Kidney (tissue), 14 donors: ENCODE measurements around the gene NUP62. TPM values are rescaled to one million over a fixed set of nuclear protein-coding genes. Genes with fewer than 3 reads are reported as not detected.

Source experiments
- DNase-seq, 5 donors: peaks; one replicate each; pipeline ENCODE4 v3.0.0-alpha.2; 2013 to 2020
- FAIRE-seq: peaks from 2 replicates; lab custom pipeline; 2012; peaks lifted over from hg19 to GRCh38; lab: Jason Lieb, UNC
- H3K27ac ChIP-seq, 2 donors: one replicate each; pipeline ENCODE4 v1.7.0; 2013; ENCODE audit warnings: low read depth in 2 of 2, low read length in 2 of 2, inconsistent platforms in 1 of 2
- H3K27me3 ChIP-seq: one replicate; pipeline ENCODE4 v1.7.1; 2013; ENCODE audit warnings: low read length, inconsistent platforms; ENCODE audit not compliant: control insufficient read depth, insufficient read depth
- H3K36me3 ChIP-seq, 3 donors: one replicate each; pipeline versions ENCODE4 v1.7.0 to v1.7.1; 2013; ENCODE audit warnings: low read length in 3 of 3, control low read depth in 1 of 3, inconsistent platforms in 1 of 3; ENCODE audit not compliant: insufficient read depth in 3 of 3, control insufficient read depth in 2 of 3
- H3K4me1 ChIP-seq, 3 donors: one replicate each; pipeline versions ENCODE4 v1.7.0 to v1.7.1; 2013; ENCODE audit warnings: low read length in 3 of 3, inconsistent platforms in 1 of 3, low read depth in 1 of 3; ENCODE audit not compliant: control insufficient read depth in 2 of 3, insufficient read depth in 2 of 3
- H3K4me3 ChIP-seq, 3 donors: one replicate each; pipeline versions ENCODE4 v1.7.0 to v1.8.1; 2013; ENCODE audit warnings: low read length in 3 of 3, control low read depth in 1 of 3, inconsistent platforms in 1 of 3
- H3K9ac ChIP-seq, 3 donors: one replicate each; pipeline versions ENCODE4 v1.7.0 to v1.7.1; 2013; ENCODE audit warnings: low read length in 3 of 3, control low read depth in 1 of 3, inconsistent platforms in 1 of 3
- H3K9me3 ChIP-seq, 3 donors: one replicate each; pipeline versions ENCODE4 v1.7.0 to v1.7.1; 2013; ENCODE audit warnings: low read length in 3 of 3, control low read depth in 1 of 3, inconsistent platforms in 1 of 3; ENCODE audit not compliant: control insufficient read depth in 2 of 3, insufficient read depth in 1 of 3
- CTCF ChIP-seq: IDR thresholded peaks from 3 replicates; pipeline ENCODE4 v1.5.1; 2012; ENCODE audit warnings: mild to moderate bottlenecking, moderate library complexity, borderline replicate concordance; ENCODE audit not compliant: insufficient read depth; ENCODE audit errors: extremely low read depth
- intact Hi-C: fragments of 100-400 bp; cut with DNase I; formaldehyde crosslinking; loops from one replicate; pipeline ENCODE4 v1.11.1; 2022
- polyA plus RNA-seq: library from polyadenylated mRNA; stranded (reverse); fragments of 350-450 nt; fragmentation: Illumina TruSeq; extraction: RNeasy Lipid Tissue Mini Kit (QIAGEN cat#74804); gene quantifications from one replicate; pipeline ENCODE4 v1.2.3, GENCODE V29; 2014; ENCODE audit warnings: low read depth, low replicate concordance; ENCODE audit not compliant: insufficient read depth
- total RNA-seq: library from RNA; stranded (reverse); fragmentation: NEBNext Ultra II Directional; extraction: Animal tissue kit (Norgen Biotek cat#: 25700); gene quantifications from one replicate; pipeline ENCODE4 v1.2.1, GENCODE V29; 2021
- donor health status: control.
- donor health status: control.
- donor health status: control.
- donor health status: control.
- donor health status: control.
- donor health status: DM: yes; HTN: yes; CAD: no.
- donor health status: Normal renal cell carcinoma (clear cell type).

The NUP62 gene
- total and polyA plus RNA-seq, 2 donors from 2014 or later, result 17.1 to 39.0 TPM

GRCh38 chr19:49939721-49940481 lies 10.6 kb upstream of the NUP62 start:
- TF ChIP-seq CTCF, result peak; percentile 5
- no peaks in the 10 kb centered on the region for H3K36me3 ChIP-seq
- no peaks in the 10 kb centered on the region for H3K9me3 ChIP-seq
- H3K27ac ChIP-seq, result no peak overlapping the region
- H3K4me3 ChIP-seq, result no peak overlapping the region
- FAIRE-seq, result no peak
- no peaks in the 10 kb centered on the region for H3K27me3 ChIP-seq
- intact Hi-C loops, result loop anchor here (5.0 kb wide), 1 partner anchor 47 kb away; no protein-coding TSS in a partner anchor
- peaks cover 0 to 3% (median 0%) of the 10 kb centered on the region in 3 donors for H3K4me1 ChIP-seq
- peak in 1 of 5 donors; percentile 38 for DNase-seq
- H3K9ac ChIP-seq, result no peak overlapping the region

DNA sequence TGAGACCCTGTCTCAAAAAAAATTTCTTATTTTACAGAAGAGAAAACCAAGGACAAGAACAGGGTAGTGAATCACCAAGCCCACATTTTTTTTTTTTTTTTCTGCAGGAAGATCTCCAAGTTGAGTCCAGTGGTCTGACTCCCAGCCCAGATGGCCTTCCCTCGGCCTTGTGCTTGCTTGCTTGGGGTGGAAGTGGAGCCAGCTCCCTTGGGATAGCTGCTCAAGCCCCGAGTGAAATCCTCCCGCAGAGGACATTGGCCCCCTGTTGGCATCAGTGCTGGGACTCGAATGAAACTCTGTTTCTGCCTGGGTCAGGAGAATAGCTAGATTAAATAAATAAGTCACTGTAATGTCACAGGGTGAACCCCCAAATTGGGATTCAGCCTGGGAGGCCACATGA lies 9.4 kb upstream of the NUP62 start:
- TF ChIP-seq CTCF, result no peak
- H3K36me3 ChIP-seq, result no peaks in the 10 kb centered on the region
- intact Hi-C loops, result loop anchor here (5.0 kb wide), 1 partner anchor 49 kb away; no protein-coding TSS in a partner anchor
- H3K27me3 ChIP-seq, result no peaks in the 10 kb centered on the region
- no peaks in the 10 kb centered on the region for H3K9me3 ChIP-seq
- FAIRE-seq (no peak), DNase-seq (no peak)
- H3K4me3 ChIP-seq, result no peak overlapping the region
- no peak overlapping the region for H3K27ac ChIP-seq
- peaks cover 0 to 3% (median 0%) of the 10 kb centered on the region in 3 donors for H3K4me1 ChIP-seq
- H3K9ac ChIP-seq, result no peak overlapping the region

- no peak overlapping the region for H3K4me3 ChIP-seq
- TF ChIP-seq CTCF, result peak; percentile 95
- intact Hi-C loops, result loop anchor here (5.0 kb wide), 1 partner anchor 49 kb away; no protein-coding TSS in a partner anchor
- H3K4me1 ChIP-seq, result peaks cover 0 to 3% (median 0%) of the 10 kb centered on the region in 3 donors
- H3K9me3 ChIP-seq, result no peaks in the 10 kb centered on the region
- DNase-seq (peak; percentile 82 to 92 (median 86)), FAIRE-seq (no peak)
- H3K27me3 ChIP-seq, result no peaks in the 10 kb centered on the region
- H3K9ac ChIP-seq, result no peak overlapping the region
- no peaks in the 10 kb centered on the region for H3K36me3 ChIP-seq
- H3K27ac ChIP-seq, result no peak overlapping the region
Observed at GRCh38 chr19:49937750-49938381, 8.6 kb upstream of the NUP62 start.
